Stimulated activated memory B cell treated with anti-CD40 and anti-IgM and Interleukin-4, amounts not matched to agents 10 μg/mL and 1 μg/mL and 100 μg/mL, for 72 hours (primary cell): ENCODE results near the gene IGSF23.

Source experiments
- ATAC-seq: fragments of 150-1000 bp; cut with Tn5 transposase; 2 replicates; pipeline ENCODE4 v1.10.0; 2021
- H3K27ac Mint-ChIP-seq: one replicate; pipeline ENCODE4 v1.8.0; 2022; ENCODE audit warnings: mild to moderate bottlenecking, mixed read lengths
- H3K27me3 Mint-ChIP-seq: one replicate; pipeline ENCODE4 v1.8.0; 2022; ENCODE audit warnings: mixed read lengths
- H3K36me3 Mint-ChIP-seq: one replicate; pipeline ENCODE4 v1.8.0; 2022; ENCODE audit warnings: mixed read lengths
- H3K4me1 Mint-ChIP-seq: one replicate; pipeline ENCODE4 v1.8.0; 2022; ENCODE audit warnings: mixed read lengths
- H3K4me3 Mint-ChIP-seq: one replicate; pipeline ENCODE4 v1.8.0; 2022; ENCODE audit warnings: mild to moderate bottlenecking, moderate library complexity, mixed read lengths
- H3K9me3 Mint-ChIP-seq: one replicate; pipeline ENCODE4 v1.8.0; 2022; ENCODE audit warnings: mixed read lengths

Gene IGSF23, protein sequence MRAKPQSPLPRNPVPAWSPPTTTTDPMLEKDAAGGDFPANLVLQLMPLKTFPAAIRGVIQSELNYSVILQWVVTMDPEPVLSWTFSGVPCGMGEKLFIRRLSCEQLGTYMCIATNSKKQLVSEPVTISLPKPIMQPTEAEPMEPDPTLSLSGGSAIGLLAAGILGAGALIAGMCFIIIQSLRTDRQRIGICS

GRCh38 chr19:44613295-44614178 lies at the start of gene IGSF23:
Gene IGSF23, plus strand, starts transcription at chr19:44613563. Its CDS starts 83 bp downstream, at chr19:44613646.
- Mint-ChIP-seq H3K4me3 (no peak within 1 kb of the TSS), H3K27me3 (peaks cover 20% of the 10 kb centered on the region), H3K36me3 (no peaks in the 10 kb centered on the region), H3K9me3 (no peaks in the 10 kb centered on the region), H3K4me1 (no peaks in the 10 kb centered on the region), H3K27ac (no peak within 1 kb of the TSS)
- ATAC-seq, result no peak

- Mint-ChIP-seq H3K4me3 (no peak overlapping the region), H3K27me3 (no peaks in the 10 kb centered on the region), H3K9me3 (peaks cover 10% of the 10 kb centered on the region), H3K27ac (no peak overlapping the region), H3K4me1 (no peaks in the 10 kb centered on the region), H3K36me3 (no peaks in the 10 kb centered on the region)
- ATAC-seq, result no peak
These were observed 46.4 kb upstream of the IGSF23 start for GRCh38 chr19:44566984-44567383.

GRCh38 chr19:44567745-44568144 lies 45.6 kb upstream of the IGSF23 start:
- H3K36me3 Mint-ChIP-seq, result no peaks in the 10 kb centered on the region
- H3K27ac Mint-ChIP-seq, result no peak overlapping the region
- peaks cover 10% of the 10 kb centered on the region for H3K9me3 Mint-ChIP-seq
- H3K4me3 Mint-ChIP-seq, result no peak overlapping the region
- H3K27me3 Mint-ChIP-seq, result no peaks in the 10 kb centered on the region
- H3K4me1 Mint-ChIP-seq, result no peaks in the 10 kb centered on the region
- ATAC-seq, result no peak

DNA sequence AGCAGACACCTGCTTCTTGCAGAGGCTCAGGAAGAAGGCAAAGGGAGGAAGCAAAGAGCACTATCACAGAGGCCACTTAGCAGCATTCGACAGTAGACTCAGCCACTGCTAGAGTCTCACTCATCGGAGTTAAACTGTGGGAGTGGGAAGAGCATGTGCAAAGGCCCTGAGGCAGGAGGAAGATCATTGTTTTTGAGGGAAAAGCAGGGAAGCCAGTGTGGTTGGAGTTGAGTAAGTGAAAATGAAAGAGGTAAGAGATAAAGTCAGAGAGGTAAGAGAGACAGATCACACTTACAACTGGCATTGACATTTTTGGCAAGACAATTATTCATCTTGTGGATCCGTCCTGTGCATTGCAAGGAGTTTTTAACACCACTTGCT lies 42.8 kb upstream of the IGSF23 start:
- Mint-ChIP-seq H3K27ac (no peak overlapping the region), H3K9me3 (peaks cover 12% of the 10 kb centered on the region), H3K27me3 (no peaks in the 10 kb centered on the region), H3K4me3 (no peak overlapping the region), H3K4me1 (no peaks in the 10 kb centered on the region), H3K36me3 (no peaks in the 10 kb centered on the region)
- no peak for ATAC-seq

DNA sequence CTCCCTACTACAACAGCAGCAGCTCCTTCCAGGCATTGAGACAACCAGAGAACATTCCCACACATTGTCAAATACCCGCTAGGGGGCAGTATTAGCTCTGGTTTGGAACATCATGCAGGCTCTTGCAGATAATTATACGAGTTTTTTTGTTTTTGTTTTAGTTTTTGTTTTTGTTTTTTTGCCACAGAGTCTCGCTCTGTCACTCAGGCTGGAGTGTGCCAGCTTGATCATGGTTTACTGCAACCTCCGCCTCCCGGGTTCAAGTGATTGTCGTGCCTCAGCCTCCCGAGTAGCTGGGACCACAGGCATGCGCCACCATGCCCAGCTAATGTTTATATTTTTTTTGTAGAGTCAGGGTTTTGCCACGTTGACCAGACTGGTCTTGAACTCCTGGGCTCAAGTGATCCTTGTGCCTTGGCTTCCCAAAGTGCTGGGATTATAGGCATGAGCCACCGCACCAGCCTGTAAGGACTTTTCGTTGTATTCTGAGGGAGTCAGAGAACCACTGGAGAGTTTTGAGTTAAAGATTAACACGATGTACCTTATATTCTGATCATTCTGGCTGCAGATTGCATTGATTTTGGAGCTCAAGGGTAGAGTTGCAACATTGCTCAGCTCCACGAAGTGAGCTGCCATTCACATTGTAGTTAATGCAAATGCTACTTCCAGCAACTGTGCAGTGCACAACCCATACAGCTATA lies 42.2 kb upstream of the IGSF23 start:
- Mint-ChIP-seq H3K4me3 (no peak overlapping the region), H3K27ac (no peak overlapping the region), H3K9me3 (peaks cover 12% of the 10 kb centered on the region), H3K27me3 (no peaks in the 10 kb centered on the region), H3K4me1 (no peaks in the 10 kb centered on the region), H3K36me3 (no peaks in the 10 kb centered on the region)
- no peak for ATAC-seq

DNA sequence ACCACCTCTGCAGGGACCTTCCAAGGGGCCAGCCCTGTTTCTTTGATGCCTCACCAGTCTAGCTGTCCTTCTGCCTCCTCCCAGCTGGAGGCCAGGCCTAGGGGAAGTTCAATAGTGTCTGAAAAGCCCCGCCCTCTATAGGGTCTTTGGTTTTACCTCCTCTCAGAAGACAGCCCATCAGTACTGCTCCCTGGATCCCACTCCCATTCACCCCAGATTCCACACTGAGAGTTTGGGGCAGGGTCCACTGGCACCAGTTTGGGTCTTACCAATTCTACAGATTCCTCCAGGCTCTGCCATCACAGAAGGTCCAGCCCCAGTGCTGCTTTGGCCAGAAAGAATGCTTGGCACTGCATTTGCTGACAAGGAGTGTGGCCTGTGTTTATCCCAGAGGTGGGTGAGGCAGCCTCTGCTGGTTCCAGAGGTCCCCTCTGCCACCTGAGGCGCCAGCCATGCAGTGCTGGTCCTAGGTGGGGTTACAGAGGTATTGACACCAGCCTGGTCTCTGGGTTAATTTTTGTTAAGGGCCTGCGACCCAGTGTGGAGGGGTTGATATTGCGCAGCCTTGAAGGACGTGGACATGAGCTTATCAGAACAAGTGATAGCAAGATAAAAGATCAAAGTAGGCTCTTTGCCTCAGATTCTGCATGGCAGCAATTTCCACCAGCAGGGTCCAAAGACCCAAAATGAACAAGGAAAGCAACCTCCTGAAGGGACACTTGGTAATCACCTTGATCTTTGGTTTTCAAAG lies 41.4 kb upstream of the IGSF23 start:
- Mint-ChIP-seq H3K4me1 (no peaks in the 10 kb centered on the region), H3K27me3 (no peaks in the 10 kb centered on the region), H3K27ac (no peak overlapping the region), H3K4me3 (no peak overlapping the region), H3K36me3 (no peaks in the 10 kb centered on the region), H3K9me3 (peaks cover 11% of the 10 kb centered on the region)
- ATAC-seq, result no peak

DNA sequence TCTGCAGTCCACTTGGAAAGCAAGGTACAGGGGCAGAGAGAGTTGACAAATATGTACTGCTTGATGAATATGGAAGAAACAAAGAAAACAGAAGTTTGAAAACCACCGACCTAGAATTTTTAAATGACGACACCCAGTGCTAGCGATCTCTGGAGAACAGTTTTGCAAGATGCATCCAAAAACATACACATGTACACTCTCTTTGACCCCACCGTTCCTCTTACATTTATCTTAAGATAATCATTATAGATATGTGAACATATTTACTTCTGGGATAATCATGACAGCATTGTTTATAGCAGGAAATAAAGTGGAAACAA lies 40.8 kb upstream of the IGSF23 start:
- Mint-ChIP-seq H3K27me3 (no peaks in the 10 kb centered on the region), H3K4me1 (no peaks in the 10 kb centered on the region), H3K27ac (no peak overlapping the region), H3K4me3 (no peak overlapping the region), H3K36me3 (no peaks in the 10 kb centered on the region), H3K9me3 (peaks cover 12% of the 10 kb centered on the region)
- no peak for ATAC-seq

GRCh38 chr19:44573183-44573582 lies 40.2 kb upstream of the IGSF23 start:
- no peak for ATAC-seq
- Mint-ChIP-seq H3K4me3 (no peak overlapping the region), H3K27me3 (peaks cover 6% of the 10 kb centered on the region), H3K4me1 (no peaks in the 10 kb centered on the region), H3K36me3 (no peaks in the 10 kb centered on the region), H3K27ac (no peak overlapping the region), H3K9me3 (peaks cover 17% of the 10 kb centered on the region)

DNA sequence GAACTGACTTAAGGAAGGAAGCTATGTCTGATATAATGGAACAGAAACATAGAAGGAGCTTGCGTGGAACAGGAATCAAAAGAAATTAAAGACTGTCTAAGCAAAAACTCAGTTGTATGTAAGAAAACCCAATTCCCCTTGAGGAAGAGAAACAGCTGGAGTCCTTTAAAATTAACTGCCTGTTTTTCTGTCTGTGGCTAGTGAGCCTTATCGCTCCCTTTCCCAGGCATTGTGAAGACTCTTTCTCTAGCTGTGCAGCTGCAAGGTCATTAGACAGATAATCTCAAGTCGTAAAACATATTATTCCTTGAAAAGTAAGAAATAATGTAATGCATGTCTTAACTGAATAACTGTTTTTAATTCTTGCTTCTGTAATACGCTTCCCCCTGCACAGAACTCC lies 39.7 kb upstream of the IGSF23 start:
- peaks cover 19% of the 10 kb centered on the region for H3K9me3 Mint-ChIP-seq

DNA sequence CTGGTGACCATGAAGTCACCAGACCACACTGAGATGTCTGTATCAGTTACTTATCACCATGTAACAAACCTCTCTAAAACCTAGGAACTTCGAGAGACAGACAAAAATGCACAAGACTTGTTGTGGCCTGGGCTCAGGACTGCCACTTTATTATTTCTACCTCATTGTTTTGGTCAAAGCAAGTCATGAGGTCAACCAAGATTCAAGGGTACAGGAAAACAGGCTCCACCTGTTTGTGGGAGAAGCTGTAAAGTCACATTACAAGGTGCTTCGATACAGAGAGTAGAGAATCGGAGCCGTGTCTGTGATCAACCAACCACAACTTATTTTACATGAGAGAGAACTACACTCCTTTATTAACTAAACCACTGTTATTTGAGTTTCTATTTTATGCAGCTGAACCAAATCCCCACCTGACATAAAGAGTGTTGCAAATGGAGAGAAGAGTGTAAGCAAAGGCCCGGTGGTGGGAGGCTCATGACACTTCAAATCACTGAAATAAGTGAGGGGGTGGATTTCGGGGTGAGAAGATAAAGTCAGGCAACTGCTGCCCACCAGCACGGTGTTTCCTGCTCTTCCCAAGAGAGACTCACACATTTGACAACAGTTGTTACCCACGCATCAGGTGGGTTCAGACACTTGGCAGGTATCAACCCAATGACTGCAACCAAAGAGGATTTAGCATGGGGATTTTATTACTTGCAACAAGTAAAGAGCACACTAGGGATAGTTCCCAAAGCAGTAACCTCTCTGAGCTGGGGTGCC lies 39.0 kb upstream of the IGSF23 start:
- H3K4me1 Mint-ChIP-seq, result no peaks in the 10 kb centered on the region
- peaks cover 19% of the 10 kb centered on the region for H3K9me3 Mint-ChIP-seq
- no peak overlapping the region for H3K4me3 Mint-ChIP-seq
- ATAC-seq, result no peak
- H3K27ac Mint-ChIP-seq, result no peak overlapping the region
- H3K27me3 Mint-ChIP-seq, result peaks cover 7% of the 10 kb centered on the region
- no peaks in the 10 kb centered on the region for H3K36me3 Mint-ChIP-seq

More for the DNA sequence above, 39.7 kb upstream of the IGSF23 start:
- Mint-ChIP-seq H3K4me3 (no peak overlapping the region), H3K36me3 (no peaks in the 10 kb centered on the region), H3K27me3 (peaks cover 7% of the 10 kb centered on the region), H3K4me1 (no peaks in the 10 kb centered on the region), H3K27ac (no peak overlapping the region)
- no peak for ATAC-seq

DNA sequence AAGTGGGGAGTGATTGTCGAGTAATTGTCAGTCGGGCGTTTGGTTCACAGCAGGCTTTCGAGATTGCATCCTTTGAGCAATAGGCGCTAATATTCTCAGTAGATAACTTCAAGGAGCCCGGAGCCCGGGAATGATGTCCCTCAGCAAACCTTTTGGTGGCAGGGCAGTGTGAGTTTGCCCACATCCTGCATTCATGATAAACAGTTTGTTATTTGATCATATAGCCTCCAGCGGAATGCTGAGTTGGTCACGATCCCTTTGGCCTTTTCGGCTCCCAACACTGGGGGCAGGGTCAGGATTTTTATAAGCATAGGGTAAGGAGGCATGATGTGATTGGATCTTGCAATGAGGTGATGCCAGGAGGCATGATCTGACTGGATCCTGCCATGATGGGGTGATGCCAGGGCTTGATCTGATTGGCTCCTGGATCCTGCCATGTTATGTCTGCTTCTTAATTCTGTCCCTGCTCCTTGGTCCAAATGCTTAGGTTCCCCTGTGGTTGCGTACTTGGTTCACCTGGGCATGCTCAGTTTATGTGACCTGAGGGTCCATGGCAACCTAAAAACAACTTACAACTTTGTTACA lies 38.2 kb upstream of the IGSF23 start:
- peaks cover 18% of the 10 kb centered on the region for H3K9me3 Mint-ChIP-seq
- H3K4me1 Mint-ChIP-seq, result no peaks in the 10 kb centered on the region
- no peak overlapping the region for H3K27ac Mint-ChIP-seq
- no peaks in the 10 kb centered on the region for H3K36me3 Mint-ChIP-seq
- peaks cover 7% of the 10 kb centered on the region for H3K27me3 Mint-ChIP-seq
- no peak overlapping the region for H3K4me3 Mint-ChIP-seq
- no peak for ATAC-seq

DNA sequence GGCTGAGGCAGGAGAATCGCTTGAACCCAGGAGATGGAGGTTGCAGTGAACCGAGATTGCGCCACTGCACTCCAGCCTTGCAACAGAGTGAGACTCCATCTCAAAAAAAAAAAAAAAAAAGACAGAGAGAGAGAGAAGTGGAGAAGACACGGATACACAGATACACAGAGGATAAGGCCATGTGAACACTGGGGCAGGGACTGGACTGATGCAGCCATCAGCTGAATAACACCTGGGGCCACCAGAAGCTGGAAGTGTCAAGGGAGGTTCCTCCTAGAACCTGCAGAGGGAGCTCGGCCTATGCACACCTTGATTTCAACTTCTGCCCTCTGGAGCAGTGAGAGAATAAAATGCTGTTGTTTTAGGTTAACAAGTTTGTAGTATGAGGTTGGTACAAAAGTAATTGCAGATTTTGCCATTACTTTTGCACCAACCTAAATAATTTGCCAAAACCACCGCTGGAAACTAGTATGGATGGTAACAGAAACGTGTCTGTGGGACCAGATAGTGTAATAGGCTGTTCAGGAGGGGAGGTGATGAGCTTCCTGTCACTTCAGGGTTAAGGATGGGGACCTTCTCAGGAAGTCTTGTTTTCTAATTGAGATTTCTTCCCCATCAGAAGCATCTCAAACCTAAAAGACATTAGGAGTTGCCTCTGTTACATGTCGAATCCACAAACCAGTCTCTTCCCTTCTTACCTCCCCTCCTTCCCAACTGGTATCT lies 36.4 kb upstream of the IGSF23 start:
- H3K27me3 Mint-ChIP-seq, result peaks cover 16% of the 10 kb centered on the region
- no peaks in the 10 kb centered on the region for H3K4me1 Mint-ChIP-seq
- no peaks in the 10 kb centered on the region for H3K36me3 Mint-ChIP-seq
- no peak overlapping the region for H3K27ac Mint-ChIP-seq
- H3K9me3 Mint-ChIP-seq, result peaks cover 17% of the 10 kb centered on the region
- H3K4me3 Mint-ChIP-seq, result no peak overlapping the region
- no peak for ATAC-seq

DNA sequence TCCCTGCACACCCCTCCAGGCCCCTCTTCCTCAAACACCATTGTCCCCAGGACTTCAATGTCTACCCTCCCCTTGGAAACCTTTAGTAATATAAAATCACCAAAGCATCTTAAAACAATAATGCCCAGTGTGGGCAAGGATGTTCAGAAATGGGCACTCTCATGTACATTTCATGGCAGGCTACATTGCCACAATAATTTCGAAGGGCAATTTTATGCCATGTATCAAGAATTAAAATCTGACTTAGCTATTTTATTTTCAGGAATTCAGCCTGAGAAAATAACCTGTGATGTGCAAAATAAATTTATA lies 35.8 kb upstream of the IGSF23 start:
- Mint-ChIP-seq H3K4me1 (no peaks in the 10 kb centered on the region), H3K36me3 (no peaks in the 10 kb centered on the region), H3K27me3 (peaks cover 21% of the 10 kb centered on the region), H3K27ac (no peak overlapping the region), H3K4me3 (no peak overlapping the region), H3K9me3 (peaks cover 20% of the 10 kb centered on the region)
- no peak for ATAC-seq
